K562 (cell line): Measurements from ENCODE around the gene PLXNB3. TPM values are rescaled to one million over a fixed set of nuclear protein-coding genes. Genes with fewer than 3 reads are reported as not detected.

Source experiments
- CLOCK ChIP-seq: fragments of 250-450 bp; sonication (Bioruptor Pico); IDR thresholded peaks from 2 replicates; pipeline ENCODE4 v1.4.0; 2020; ENCODE audit warnings: mild to moderate bottlenecking, moderate library complexity, borderline replicate concordance
- ETS2 ChIP-seq: IDR thresholded peaks from 2 replicates; pipeline ENCODE4 v1.6.1; 2016; ENCODE audit warnings: borderline replicate concordance, missing genetic modification characterization, mild to moderate bottlenecking, moderate library complexity, missing compliant biosample characterization; ENCODE audit not compliant: poor library complexity, severe bottlenecking
- GTF3C2 ChIP-seq: IDR thresholded peaks from 3 replicates; pipeline ENCODE4 v1.6.1; 2011; ENCODE audit warnings: borderline replicate concordance, mild to moderate bottlenecking, moderate library complexity; ENCODE audit not compliant: insufficient read length; ENCODE audit errors: extremely low read depth
- HDAC6 ChIP-seq: IDR thresholded peaks from 2 replicates; pipeline ENCODE4 v1.6.1; 2012; ENCODE audit warnings: low read depth, mild to moderate bottlenecking, control low read depth, inconsistent platforms, low read length, moderate library complexity
- IRF1 ChIP-seq: sonication (generic); formaldehyde crosslinking; IDR thresholded peaks from 2 replicates; pipeline ENCODE4 v1.8.0; 2022; ENCODE audit warnings: missing genetic modification reagents, mild to moderate bottlenecking, borderline replicate concordance
- LARP7 ChIP-seq: fragments of 450-650 bp; IDR thresholded peaks from 2 replicates; pipeline ENCODE4 v1.6.1; 2016
- MAX ChIP-seq: sonication (generic); formaldehyde crosslinking; IDR thresholded peaks from 2 replicates; pipeline ENCODE4 v1.9.0; 2022; ENCODE audit warnings: mild to moderate bottlenecking, missing genetic modification reagents
- MBD1 ChIP-seq: fragments of 250-450 bp; sonication (Bioruptor Pico); IDR thresholded peaks from 2 replicates; pipeline ENCODE4 v1.8.0; 2022; ENCODE audit warnings: inconsistent platforms
- POU5F1 ChIP-seq: fragments of 150-350 bp; IDR thresholded peaks from 2 replicates; pipeline ENCODE4 v1.6.1; 2014; ENCODE audit warnings: borderline replicate concordance, low read length, low read depth, mild to moderate bottlenecking; ENCODE audit not compliant: partially characterized antibody
- SMARCA4 ChIP-seq: fragments of 450-650 bp; IDR thresholded peaks from 2 replicates; pipeline ENCODE4 v1.6.1; 2016
- THRAP3 ChIP-seq: fragments of 450-650 bp; IDR thresholded peaks from 2 replicates; pipeline ENCODE4 v1.6.1; 2016; ENCODE audit warnings: mild to moderate bottlenecking, inconsistent platforms, borderline replicate concordance
- U2AF2 ChIP-seq: fragments of 200-400 bp; formaldehyde crosslinking; optimal IDR thresholded peaks from 2 replicates; pipeline ENCODE3; 2017; ENCODE audit warnings: low read depth, mild to moderate bottlenecking, low read length
- ZBTB43 ChIP-seq: sonication (generic); formaldehyde crosslinking; IDR thresholded peaks from 2 replicates; pipeline ENCODE4 v1.8.0; 2023; ENCODE audit warnings: mild to moderate bottlenecking, missing genetic modification reagents
- ZFPM2 ChIP-seq: fragments of 250-450 bp; sonication (Bioruptor Pico); IDR thresholded peaks from 2 replicates; pipeline ENCODE4 v1.5.1; 2022; ENCODE audit warnings: mild to moderate bottlenecking
- ZNF445 ChIP-seq: fragments of 250-450 bp; sonication (Bioruptor Pico); IDR thresholded peaks from 2 replicates; pipeline ENCODE4 v1.4.0; 2020; ENCODE audit warnings: low read depth, mild to moderate bottlenecking, moderate library complexity
- ZNF584 ChIP-seq: fragments of 200-800 bp; sonication (Bioruptor generic); IDR thresholded peaks from 2 replicates; pipeline ENCODE4 v1.6.1; 2016; ENCODE audit warnings: low read depth, mild to moderate bottlenecking, missing genetic modification characterization, missing compliant biosample characterization
- polyA plus RNA-seq, 8 experiments: library from polyadenylated mRNA; depleted of rRNA in 4 of 8; stranded (reverse) in 5 of 8; unstranded in 3 of 8; fragments of >200 nt; fragmentation: Nextera tagmentation in 2 of 8; fragmentation: Illumina TruSeq in 1 of 8; extraction: Ambion mirVana in 2 of 8; extraction: Trizol in 1 of 8; gene quantifications; 2 replicates each; pipeline versions ENCODE4 v1.2.1 to v1.2.3, GENCODE V29; 2011 to 2014; ENCODE audit warnings: inconsistent platforms in 1 of 8, missing spikeins in 1 of 8
- total RNA-seq, 7 experiments: library from RNA; depleted of rRNA in 6 of 7; stranded (reverse); fragments of >200 nt in 6 of 7; fragmentation: Illumina TruSeq in 2 of 7; extraction: Trizol in 2 of 7; gene quantifications; 2 replicates each; pipeline versions ENCODE4 v1.2.1 to v1.2.3, GENCODE V29; 2011 to 2021; ENCODE audit warnings: low replicate concordance in 1 of 7

Gene PLXNB3
- total and polyA plus RNA-seq, 9 of the 15 experiments (the other 6 are each of a cell fraction or from before 2014, with no cell fraction given): 0.22 to 2.0 (median 1.4) TPM; not detected in 2

- no peak for TF ChIP-seq MBD1
- TF ChIP-seq GTF3C2: no peak
- no peak for TF ChIP-seq LARP7
- no peak for TF ChIP-seq U2AF2
- TF ChIP-seq ZNF584 (CRISPR knock-in tag): 0 out of 2 replicates have a peak, but pooled peaks have one; percentile 28
- no peak for TF ChIP-seq CLOCK (CRISPR knock-in tag)
- TF ChIP-seq POU5F1: no peak
- peak; percentile 82 for TF ChIP-seq SMARCA4
- TF ChIP-seq HDAC6: no peak
- TF ChIP-seq THRAP3: no peak
- no peak for TF ChIP-seq ZNF445
- TF ChIP-seq ZFPM2 (CRISPR knock-in tag): no peak
- no peak for TF ChIP-seq ETS2 (tag)
- peak; percentile 83 for TF ChIP-seq MAX (CRISPR knock-in tag)
- TF ChIP-seq ZBTB43 (CRISPR knock-in tag): no peak
- no peak for TF ChIP-seq IRF1 (CRISPR knock-in tag)
These were observed 1.4 kb downstream of the PLXNB3 start (continued) for GRCh38 chrX:153765138-153766079.
